GM18502 (cell line): ENCODE measurements around the gene ELMO1.

Source experiments
- ATAC-seq: cut with Tn5 transposase; IDR thresholded peaks from one replicate; pipeline ENCODE4 v1.9.1; 2021; ENCODE audit warnings: mild to moderate bottlenecking; ENCODE audit not compliant: unreplicated experiment, poor library complexity

ELMO1 gene

DNA sequence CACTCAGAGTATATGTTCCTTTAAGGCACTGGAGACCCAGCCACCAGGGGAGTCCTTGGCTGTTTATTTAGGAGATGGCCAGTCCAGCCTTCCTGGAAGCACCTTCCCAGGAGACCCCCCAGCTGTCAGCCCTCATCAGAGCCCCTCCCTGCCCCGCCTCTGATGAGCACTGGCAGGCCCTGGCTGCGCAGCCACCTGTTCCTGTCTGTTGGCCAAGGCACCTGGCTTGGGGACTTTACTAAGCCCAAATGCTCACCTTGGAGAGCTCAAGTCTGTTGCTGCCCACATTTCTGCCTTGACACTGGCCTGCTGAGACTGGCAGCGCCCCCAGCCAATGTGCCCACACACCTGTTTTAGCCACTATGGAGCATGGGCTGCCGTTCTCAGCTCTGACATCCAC lies 124.7 kb downstream of the ELMO1 start:
- no peak for ATAC-seq

DNA sequence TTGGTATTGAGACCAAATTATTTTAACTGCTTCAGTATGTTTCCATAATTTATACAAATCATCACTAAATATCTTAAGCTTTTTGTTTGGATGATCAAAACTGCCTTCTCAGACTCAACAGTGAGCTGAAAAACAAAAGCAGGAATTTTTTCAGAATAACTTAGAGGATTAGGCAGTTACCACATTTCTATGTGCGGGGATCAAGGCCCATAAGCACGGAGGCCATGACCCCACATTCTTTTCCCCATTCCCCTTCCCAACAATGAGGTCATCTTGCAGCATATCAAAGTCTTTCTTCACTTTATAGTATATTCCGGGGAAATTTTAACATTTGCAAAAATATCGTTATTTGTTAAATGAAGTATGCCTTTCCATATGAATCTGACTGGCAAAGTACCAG lies 125.8 kb downstream of the ELMO1 start:
- no peak for ATAC-seq

DNA sequence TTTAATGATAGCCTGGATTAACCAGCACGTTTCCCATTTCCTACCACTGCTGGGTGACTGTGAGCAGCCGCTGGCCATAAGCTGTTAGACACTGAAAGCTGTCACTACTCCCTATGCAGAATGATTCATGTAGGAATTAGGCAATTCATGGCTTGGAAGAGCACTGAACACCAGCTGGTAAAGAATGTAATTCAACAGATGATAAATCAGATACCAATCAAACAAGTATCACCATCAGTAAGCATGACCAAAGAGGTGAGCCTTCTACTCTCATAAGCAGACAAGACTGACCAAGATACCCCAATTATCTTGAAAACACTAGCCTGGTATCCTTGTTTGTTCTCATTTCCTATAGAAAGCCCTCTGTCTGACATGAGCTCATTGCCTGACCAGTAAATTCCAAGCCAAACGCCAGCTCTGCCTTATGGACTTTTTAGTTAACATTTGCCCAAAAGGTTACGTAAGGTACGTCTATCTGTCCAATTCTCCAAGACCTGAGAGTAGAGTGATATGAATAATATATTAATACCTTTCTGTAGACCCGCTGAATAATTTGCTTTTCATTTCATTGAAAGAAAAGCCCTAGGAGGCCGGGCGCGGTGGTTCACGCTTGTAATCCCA lies 127.7 kb downstream of the ELMO1 start:
- no peak for ATAC-seq

DNA sequence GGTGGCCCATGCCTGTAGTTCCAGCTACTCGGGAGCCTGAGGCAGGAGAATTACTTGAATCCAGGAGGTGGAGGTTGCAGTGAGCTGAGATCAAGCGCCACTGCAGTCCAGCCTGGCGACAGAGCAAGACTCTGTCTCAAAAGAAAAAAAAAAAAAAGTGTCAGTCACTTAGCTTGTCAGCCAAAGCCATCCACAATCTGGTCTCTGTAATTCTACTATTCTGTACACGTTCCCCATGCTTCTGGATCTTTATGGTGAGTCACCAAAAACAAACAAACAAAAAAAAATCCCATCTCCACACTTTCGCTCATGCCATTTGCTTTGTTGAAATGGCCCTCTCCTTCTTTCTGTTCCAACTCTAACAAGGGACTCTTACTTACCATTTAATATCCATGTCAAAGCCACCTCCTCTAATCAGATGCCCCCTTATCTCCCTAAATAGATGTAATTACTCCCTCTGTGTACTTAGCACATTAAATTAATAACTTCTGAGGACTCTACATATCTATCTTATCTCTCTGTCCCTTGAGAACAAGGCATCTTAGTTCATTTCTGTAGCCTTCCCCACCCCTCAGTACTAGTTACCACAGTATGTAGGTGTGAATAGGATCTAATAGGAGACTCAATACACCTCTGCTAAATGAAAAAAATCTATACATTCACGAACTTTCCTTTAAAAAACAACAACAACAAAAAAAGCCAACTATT lies 128.4 kb downstream of the ELMO1 start:
- no peak for ATAC-seq

DNA sequence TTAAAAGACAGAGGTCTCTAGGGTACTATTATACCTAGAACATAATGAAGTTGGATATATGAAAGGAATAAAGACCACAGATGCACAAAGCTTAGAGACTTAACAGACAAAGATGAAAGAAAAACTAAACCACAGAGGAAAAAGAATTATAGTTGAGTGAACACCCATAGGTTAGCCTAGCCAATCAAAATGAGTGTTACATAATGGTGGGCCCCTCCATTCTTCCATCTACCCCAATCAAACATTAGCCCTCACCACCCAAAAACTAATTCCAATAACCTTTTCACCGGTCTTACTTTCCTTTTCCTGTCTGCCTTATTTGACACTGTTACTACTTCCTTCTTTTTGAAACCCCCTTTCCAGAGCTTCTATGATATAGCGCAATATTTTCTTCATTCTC lies 130.1 kb downstream of the ELMO1 start:
- ATAC-seq = no peak

DNA sequence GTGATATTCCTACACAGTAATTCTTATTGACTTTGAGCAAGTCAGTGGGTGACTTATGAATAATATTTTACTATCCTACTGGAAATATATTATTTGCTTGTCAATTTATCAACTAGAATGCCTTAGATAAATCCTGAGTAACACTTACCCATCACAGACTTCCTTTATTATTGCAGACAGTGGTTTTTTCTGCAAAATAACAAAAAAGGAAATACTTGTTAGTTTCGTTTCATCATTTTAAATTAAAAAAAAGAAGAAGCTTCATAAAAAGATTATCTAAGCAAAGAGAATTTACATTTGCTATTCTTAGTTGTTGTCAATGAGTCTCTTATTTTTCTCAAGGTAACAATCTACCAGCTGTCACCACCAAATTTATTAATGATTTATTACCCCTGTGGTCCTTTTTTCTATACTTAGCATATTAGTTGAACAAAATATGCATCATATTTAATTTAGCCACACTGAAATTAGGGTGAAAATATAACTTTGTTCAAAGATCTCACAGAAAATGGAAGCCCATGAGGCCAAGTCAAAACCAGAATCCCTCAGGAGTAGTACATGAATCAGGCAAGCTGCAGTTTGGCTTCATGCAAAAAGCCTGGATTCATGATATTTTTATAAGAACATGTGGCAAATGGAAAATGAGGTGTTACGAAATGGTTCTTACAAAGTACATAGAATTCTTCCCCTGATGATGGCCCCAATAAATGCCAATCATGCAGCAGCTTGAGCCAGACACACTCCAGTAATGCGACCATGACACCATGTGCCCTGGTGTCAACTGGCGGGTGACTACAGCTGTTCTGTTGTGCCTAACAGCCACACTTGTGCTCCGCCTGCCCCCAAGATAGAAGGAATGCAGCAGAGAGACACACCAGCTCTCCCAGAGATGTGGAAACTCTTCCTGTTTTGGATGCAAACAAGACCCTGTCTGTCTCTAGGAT lies 132.6 kb downstream of the ELMO1 start:
- no peak for ATAC-seq

DNA sequence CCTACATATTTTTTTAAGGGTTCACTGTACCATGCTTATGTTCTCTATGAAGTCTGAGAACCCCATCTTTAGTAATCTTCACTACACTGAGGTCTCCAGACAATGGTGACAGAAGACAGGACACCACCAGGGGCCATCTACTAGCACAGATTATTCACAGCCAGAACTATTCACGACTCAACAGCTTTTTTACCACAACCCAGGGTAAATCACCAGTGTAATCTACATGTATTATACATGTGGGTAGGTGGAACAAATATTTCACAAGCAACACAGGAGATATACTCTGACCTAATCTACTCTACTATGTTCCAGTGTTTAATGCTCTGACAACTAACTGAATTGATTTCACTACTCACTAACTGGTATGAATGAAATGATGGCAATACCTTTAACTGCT lies 136.1 kb downstream of the ELMO1 start:
- no peak for ATAC-seq

DNA sequence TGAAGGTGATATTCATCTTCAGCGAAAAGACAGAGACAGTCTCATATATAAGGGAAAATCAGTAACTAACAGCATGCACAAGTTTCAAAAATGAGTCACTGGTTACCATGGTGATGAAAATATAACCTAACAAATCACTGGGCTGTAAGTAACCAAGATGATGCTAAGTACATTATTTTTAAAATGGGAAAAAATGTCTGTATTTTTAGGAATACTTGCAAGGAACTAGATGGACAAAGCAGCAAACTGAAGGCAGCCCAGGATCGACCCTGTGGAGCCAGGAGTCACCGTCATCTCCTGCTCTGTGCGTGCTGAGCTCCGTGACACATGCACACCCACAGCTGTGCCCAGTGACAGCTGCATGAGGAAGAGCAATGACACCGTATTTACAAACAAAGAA lies 137.3 kb downstream of the ELMO1 start:
- ATAC-seq = no peak

DNA sequence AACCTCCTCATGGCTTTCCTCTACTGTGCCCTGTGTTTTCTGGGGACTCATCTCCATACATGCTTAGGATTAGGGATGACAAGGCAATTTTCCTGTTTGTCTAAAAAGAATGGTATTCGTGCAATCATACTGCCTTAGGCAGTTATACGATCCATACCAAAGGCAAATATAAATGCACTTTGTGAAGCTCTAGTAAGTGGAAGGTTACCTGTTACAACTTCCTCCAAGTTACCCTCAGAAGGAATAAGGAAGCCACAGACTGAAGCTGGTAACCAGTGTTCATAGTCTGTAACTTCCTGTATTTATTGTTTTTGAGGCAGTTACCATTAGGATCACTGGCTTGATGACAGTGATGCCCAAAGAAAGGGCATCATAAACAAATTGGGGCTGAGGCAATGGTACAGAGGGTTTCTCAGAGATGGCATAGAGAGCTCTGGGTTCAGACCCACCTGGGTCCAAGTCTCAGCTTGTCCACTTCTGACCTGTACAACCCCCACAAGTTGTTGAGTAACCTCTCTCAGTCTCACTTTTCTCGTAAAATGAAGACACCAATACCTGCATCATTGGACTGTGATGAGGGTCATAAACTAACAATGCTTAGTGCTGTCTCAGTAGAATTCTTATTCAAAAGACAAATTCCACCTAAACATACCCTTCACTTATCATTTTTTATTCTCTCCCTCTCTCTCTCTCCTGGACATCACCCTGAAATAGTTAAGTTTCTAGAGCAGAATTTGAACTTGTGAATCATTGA lies 138.2 kb downstream of the ELMO1 start:
- no peak for ATAC-seq

DNA sequence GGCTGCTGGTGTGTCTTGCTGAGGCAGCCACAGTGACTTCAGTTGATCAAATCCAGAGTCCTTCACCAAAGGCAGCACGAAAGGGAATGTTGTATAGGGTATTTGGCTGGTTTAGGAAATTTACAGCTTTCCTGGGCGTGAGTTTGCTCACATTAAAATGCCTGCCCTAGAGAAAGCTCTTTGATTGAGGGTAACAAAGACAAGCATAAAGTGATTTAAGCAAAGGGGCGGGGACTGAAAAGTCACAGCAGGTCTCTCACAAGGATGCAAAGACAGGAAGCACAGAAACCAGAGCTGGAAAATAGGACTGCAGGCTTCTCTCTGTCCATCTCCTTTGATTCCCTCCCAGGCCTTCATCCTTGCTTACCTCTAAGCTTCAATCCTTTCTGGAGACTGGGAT lies 139.2 kb downstream of the ELMO1 start:
- no peak for ATAC-seq

DNA sequence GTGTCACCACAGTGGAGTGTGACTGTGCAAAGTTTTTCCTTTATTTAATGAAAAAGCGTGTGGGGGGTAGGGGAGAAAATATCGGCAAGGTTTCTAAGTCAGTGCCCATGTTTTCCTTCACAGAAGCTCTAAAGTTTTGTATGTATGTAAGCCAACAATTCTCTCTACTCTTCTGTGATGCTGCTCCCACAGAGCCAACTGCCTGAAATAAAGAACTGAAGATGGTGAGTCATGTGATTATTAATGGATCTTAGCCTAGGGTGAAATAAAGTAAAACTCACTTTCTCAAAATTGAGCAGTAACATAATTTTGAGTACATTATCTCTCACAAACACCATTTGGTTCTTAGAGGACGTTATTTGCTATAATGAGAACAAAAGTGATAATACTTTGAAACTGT lies 143.7 kb downstream of the ELMO1 start:
- no peak for ATAC-seq

DNA sequence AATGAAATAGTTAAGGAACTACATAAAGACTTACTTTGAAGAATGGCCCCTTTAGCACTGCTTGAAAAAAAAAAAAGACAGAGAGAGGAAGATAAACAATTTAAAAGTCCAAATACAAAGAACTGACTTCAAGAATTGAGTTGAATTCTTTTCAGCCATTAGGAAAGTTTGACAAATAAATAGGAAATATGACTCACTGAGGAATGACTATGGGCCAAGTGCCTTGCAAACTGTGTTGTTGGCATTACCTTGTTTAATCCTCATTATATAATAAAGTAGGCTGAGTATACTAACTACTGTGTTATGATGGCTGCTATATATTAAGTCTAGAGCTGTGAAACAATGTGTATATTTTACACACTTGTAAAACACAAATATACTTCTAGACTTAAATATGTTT lies 151.1 kb downstream of the ELMO1 start:
- no peak for ATAC-seq

DNA sequence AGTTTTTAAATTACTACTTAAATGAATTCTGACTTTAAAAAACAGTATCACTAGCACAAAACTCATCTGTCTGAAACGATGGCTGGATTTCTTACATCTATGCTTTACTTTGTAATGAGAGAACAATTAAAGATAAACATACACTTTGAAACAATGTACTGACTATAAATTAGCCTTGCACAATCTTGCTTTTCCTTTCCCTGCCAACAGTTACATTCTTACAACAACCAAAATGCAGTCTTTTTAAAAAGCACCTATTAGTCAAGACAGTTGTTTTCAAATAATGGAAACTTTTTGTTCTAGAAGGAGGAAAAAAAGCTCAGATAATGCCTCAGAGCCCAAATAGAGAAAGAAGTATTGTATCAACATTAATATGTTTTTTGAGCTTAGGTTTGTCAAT lies 153.3 kb downstream of the ELMO1 start:
- no peak for ATAC-seq

DNA sequence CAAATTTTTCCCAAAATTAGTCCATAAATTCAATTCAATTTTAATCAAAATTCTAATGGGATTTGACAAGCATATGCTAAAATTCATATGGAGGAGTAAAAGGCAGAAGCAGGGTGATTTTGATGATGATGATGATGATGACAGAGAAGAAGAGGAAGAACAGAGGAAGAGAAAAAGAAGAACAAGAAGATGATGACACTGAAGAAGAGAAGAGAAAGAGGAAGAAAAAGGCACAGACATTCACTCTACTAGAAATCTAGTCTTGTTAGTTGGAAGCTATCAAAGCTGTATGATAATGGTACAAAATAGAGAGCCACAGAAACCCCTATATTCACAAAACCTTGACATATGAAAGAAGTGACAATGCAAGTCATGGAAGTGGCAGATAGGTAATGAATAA lies 157.9 kb downstream of the ELMO1 start:
- no peak for ATAC-seq

DNA sequence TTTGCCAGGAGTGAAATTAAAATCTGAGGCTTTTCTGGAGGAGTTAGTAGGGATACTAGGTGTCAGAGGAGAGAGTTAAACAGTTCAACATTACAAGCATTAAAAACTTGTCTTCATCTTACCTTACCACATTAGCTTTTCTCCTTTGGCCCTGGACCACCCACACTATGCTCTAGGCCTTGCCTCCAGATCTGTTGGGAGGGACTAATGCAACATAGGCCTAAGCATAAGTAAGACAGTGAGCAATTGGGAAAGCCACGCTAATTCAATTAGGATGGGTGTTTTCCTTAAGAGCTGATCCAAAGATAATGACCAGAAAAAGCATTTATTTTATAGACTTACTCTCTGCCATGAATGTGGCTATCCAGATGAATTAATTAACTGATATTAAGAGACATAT lies 158.9 kb downstream of the ELMO1 start:
- no peak for ATAC-seq

DNA sequence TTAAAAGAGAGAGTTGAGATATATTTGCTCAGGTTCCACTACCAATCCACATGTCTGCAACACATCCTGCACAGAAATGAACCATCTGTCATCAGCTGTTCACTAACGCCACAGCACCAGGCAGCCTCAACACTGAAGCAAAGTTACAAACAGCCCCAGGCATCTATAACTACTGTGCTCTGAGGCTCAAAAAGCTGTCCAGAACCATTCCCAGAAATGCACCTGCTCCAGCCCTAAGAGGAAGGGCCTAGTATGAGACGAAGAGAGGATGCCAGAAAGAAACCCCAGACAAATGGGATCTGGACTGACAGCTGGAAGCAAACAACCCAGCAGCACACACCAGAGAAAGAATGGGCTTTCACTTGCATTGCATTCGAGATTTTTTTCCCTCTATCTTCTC lies 159.3 kb downstream of the ELMO1 start:
- no peak for ATAC-seq

DNA sequence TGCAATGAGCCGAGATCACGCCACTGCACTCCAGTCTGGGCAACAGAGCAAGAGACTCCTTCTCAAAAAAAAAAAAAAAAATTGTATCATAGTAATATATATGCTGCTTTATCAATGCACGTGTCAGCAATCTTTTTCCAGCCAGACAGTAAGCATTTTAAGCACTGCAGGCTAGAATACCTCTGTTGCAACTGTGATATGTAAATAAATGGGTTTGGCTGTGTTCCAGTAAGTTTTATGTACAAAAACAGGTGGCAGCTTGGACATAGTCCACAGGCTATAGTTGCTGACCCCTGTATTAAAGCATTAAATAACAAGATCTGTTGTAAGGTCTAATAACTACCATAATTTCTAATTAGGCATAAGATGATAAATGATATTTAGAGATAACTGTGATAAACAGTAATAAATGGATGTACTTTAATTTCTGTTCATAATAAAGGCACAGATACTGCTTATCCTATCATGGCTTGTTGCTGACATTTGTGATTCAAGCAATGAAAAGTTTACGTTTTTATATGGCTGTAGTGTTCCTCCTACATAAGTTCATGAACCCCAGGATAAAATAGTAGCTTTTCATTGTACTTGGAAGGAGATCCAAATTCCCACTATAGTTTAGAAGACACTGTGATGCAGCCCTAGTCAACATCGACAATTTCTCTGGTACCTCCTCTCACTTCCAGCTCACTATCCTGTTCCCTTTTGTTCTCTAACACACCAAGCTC lies 161.4 kb downstream of the ELMO1 start:
- ATAC-seq = peak; percentile 61

DNA sequence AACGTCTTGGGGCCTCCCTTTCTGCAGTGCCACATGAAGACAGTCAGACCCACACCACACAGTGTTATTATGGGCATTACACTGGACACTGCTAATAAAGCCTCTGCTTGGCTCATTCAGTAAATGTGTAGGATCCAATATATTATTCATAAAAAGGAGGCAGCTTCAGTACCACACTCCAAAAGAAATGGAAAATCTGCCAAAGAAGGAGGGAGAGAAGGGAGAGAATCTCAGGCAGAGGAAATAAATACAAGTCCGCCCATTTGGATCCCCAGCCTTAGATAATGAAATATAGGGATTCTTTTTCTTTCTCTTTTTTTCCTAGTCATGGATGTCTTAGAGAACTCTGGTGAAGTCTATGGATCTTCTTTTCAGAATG lies 162.2 kb downstream of the ELMO1 start:
- peak; percentile 3 for ATAC-seq

DNA sequence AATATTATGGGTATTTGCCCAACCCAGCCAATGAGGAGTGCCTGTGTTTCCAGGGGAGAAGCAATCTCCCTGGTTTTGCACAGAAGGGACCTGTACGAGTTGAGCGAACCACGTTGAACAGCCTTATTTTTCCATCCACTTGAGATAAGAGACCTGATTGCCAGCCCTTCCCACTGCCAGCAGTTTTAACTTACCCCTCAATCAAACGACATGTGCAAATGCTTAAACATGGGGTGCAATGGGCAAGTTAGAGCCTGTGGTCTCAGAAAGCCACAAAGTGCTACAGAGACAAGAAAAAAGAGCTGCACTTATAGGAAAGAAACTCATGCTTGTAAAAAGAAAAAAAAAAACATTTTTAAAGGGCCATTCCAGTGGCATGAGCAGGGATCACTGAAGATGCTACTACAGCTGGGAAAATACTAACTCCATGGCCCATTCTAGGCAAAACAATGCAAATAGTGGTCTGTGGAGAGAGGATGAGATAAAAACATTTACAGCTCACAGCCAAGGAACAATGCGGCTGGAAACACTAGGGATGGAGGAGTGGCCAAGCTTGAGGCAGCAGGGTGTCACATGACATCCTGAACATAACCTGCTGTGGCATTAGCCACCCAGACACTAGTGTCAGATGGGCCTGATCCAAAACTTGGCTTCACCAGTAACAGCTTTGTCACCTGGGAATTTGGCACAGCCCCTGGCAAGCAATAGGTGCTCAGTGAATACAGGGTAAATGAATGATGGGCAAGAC lies 162.8 kb downstream of the ELMO1 start:
- ATAC-seq = peak; percentile 52
